ENCODE results near the gene MMRN2.
"Not testable (repeated sequence)": the region's sequence is repeated elsewhere in the genome, so short reads cannot be mapped to it uniquely, and the experiment has no call there.

The MMRN2 gene

GRCh38 chr10:86992456-86992855, 35.0 kb upstream of the MMRN2 start:
- DNase-seq = no peak
- Histone ChIP-seq H4K8ac (ENCODE audit: low read depth, low read length) (no peak overlapping the region), H3K36me3 (ENCODE audit: control insufficient read depth, insufficient read depth, low read length) (no peaks in the 10 kb centered on the region), H3K4me2 (ENCODE audit: low read length) (no peak overlapping the region), H3K4ac (ENCODE audit: low read depth, low read length) (no peak overlapping the region), H2BK15ac (replicated peaks; ENCODE audit: low read depth) (no peak overlapping the region), H3K27me3 (ENCODE audit: insufficient read depth, low read length, poor library complexity) (no peaks in the 10 kb centered on the region), H3K23ac (ENCODE audit: low read length) (no peak overlapping the region), H3K9ac (ENCODE audit: low read length) (no peak overlapping the region), H3K4me3 (ENCODE audit: low read length) (no peak overlapping the region), H3K79me1 (ENCODE audit: low read length) (no peaks in the 10 kb centered on the region), H3K18ac (ENCODE audit: low read length) (no peak overlapping the region), H3K4me1 (ENCODE audit: control insufficient read depth, low read depth, low read length) (no peaks in the 10 kb centered on the region), H3K79me2 (ENCODE audit: control insufficient read depth, insufficient read depth, low read length) (no peaks in the 10 kb centered on the region), H4K5ac (ENCODE audit: low read length) (no peak overlapping the region), H2AK5ac (ENCODE audit: low read length) (no peak overlapping the region), H2BK120ac (ENCODE audit: low read depth, low read length) (no peak overlapping the region), H3K27ac (ENCODE audit: low read depth, low read length) (no peak overlapping the region), H2BK5ac (ENCODE audit: low read length) (no peak overlapping the region), H3K56ac (ENCODE audit: low read length) (no peak overlapping the region)

GRCh38 chr10:86991362-86991761, 33.9 kb upstream of the MMRN2 start:
- no CpG with 5 or more reads among the region's 12 CpGs for WGBS (ENCODE audit: extremely low coverage, insufficient coverage, low lambda C conversion rate)
- not testable (repeated sequence) for H2BK5ac ChIP-seq (ENCODE audit: low read length); H3K4me1 ChIP-seq (ENCODE audit: control insufficient read depth, low read depth, low read length); H3K79me1 ChIP-seq (ENCODE audit: low read length); H4K8ac ChIP-seq (ENCODE audit: low read depth, low read length); H3K79me2 ChIP-seq (ENCODE audit: control insufficient read depth, insufficient read depth, low read length); H3K27ac ChIP-seq (ENCODE audit: low read depth, low read length); H2BK15ac ChIP-seq (replicated peaks; ENCODE audit: low read depth); H3K56ac ChIP-seq (ENCODE audit: low read length); H3K4me3 ChIP-seq (ENCODE audit: low read length); H3K23ac ChIP-seq (ENCODE audit: low read length); H3K18ac ChIP-seq (ENCODE audit: low read length); H4K5ac ChIP-seq (ENCODE audit: low read length); H2AK5ac ChIP-seq (ENCODE audit: low read length); DNase-seq; H3K27me3 ChIP-seq (ENCODE audit: insufficient read depth, low read length, poor library complexity); H3K36me3 ChIP-seq (ENCODE audit: control insufficient read depth, insufficient read depth, low read length); H3K4me2 ChIP-seq (ENCODE audit: low read length); H2BK120ac ChIP-seq (ENCODE audit: low read depth, low read length); H3K9ac ChIP-seq (ENCODE audit: low read length); H3K4ac ChIP-seq (ENCODE audit: low read depth, low read length)

- Histone ChIP-seq H3K79me1 (ENCODE audit: low read length) (no peaks in the 10 kb centered on the region), H2BK120ac (ENCODE audit: low read depth, low read length) (no peak overlapping the region), H3K9ac (ENCODE audit: low read length) (no peak overlapping the region), H3K27ac (ENCODE audit: low read depth, low read length) (no peak overlapping the region), H3K27me3 (ENCODE audit: insufficient read depth, low read length, poor library complexity) (no peaks in the 10 kb centered on the region), H3K4me1 (ENCODE audit: control insufficient read depth, low read depth, low read length) (no peaks in the 10 kb centered on the region), H3K79me2 (ENCODE audit: control insufficient read depth, insufficient read depth, low read length) (no peaks in the 10 kb centered on the region), H3K4me3 (ENCODE audit: low read length) (no peak overlapping the region), H3K4me2 (ENCODE audit: low read length) (no peak overlapping the region), H2AK5ac (ENCODE audit: low read length) (no peak overlapping the region), H2BK15ac (replicated peaks; ENCODE audit: low read depth) (no peak overlapping the region), H4K5ac (ENCODE audit: low read length) (no peak overlapping the region), H3K56ac (ENCODE audit: low read length) (no peak overlapping the region), H3K36me3 (ENCODE audit: control insufficient read depth, insufficient read depth, low read length) (no peaks in the 10 kb centered on the region), H3K18ac (ENCODE audit: low read length) (no peak overlapping the region), H3K4ac (ENCODE audit: low read depth, low read length) (no peak overlapping the region), H2BK5ac (ENCODE audit: low read length) (no peak overlapping the region), H4K8ac (ENCODE audit: low read depth, low read length) (no peak overlapping the region), H3K23ac (ENCODE audit: low read length) (no peak overlapping the region)
- WGBS (ENCODE audit: extremely low coverage, insufficient coverage, low lambda C conversion rate) = no CpG with 5 or more reads among the region's 1 CpG
- DNase-seq = no peak
Measured at GRCh38 chr10:86988520-86988919, 31.1 kb upstream of the MMRN2 start.

- H3K79me1 ChIP-seq (ENCODE audit: low read length); H3K27me3 ChIP-seq (ENCODE audit: insufficient read depth, low read length, poor library complexity); H3K56ac ChIP-seq (ENCODE audit: low read length); H4K8ac ChIP-seq (ENCODE audit: low read depth, low read length); H2BK15ac ChIP-seq (replicated peaks; ENCODE audit: low read depth); H3K4me1 ChIP-seq (ENCODE audit: control insufficient read depth, low read depth, low read length); H3K79me2 ChIP-seq (ENCODE audit: control insufficient read depth, insufficient read depth, low read length); H2AK5ac ChIP-seq (ENCODE audit: low read length); H2BK5ac ChIP-seq (ENCODE audit: low read length); H3K36me3 ChIP-seq (ENCODE audit: control insufficient read depth, insufficient read depth, low read length); H3K27ac ChIP-seq (ENCODE audit: low read depth, low read length); H2BK120ac ChIP-seq (ENCODE audit: low read depth, low read length); H3K18ac ChIP-seq (ENCODE audit: low read length); H3K4ac ChIP-seq (ENCODE audit: low read depth, low read length); DNase-seq; H3K4me3 ChIP-seq (ENCODE audit: low read length); H3K9ac ChIP-seq (ENCODE audit: low read length); H3K4me2 ChIP-seq (ENCODE audit: low read length); H4K5ac ChIP-seq (ENCODE audit: low read length); H3K23ac ChIP-seq (ENCODE audit: low read length): not testable (repeated sequence)
- WGBS (ENCODE audit: extremely low coverage, insufficient coverage, low lambda C conversion rate) = no CpG with 5 or more reads among the region's 4 CpGs
Measured at GRCh38 chr10:86984498-86984897, 27.1 kb upstream of the MMRN2 start.

GRCh38 chr10:86981716-86982115, 24.3 kb upstream of the MMRN2 start:
- no peak overlapping the region for H3K56ac ChIP-seq (ENCODE audit: low read length)
- H3K4me1 ChIP-seq (ENCODE audit: control insufficient read depth, low read depth, low read length) = no peaks in the 10 kb centered on the region
- H3K79me1 ChIP-seq (ENCODE audit: low read length) = no peaks in the 10 kb centered on the region
- H2BK120ac ChIP-seq (ENCODE audit: low read depth, low read length) = no peak overlapping the region
- WGBS (ENCODE audit: extremely low coverage, insufficient coverage, low lambda C conversion rate) = no CpG with 5 or more reads among the region's 5 CpGs
- H4K8ac ChIP-seq (ENCODE audit: low read depth, low read length) = no peak overlapping the region
- H3K9ac ChIP-seq (ENCODE audit: low read length) = no peak overlapping the region
- no peaks in the 10 kb centered on the region for H3K27me3 ChIP-seq (ENCODE audit: insufficient read depth, low read length, poor library complexity)
- H3K18ac ChIP-seq (ENCODE audit: low read length) = no peak overlapping the region
- no peak overlapping the region for H2AK5ac ChIP-seq (ENCODE audit: low read length)
- H3K4me2 ChIP-seq (ENCODE audit: low read length) = no peak overlapping the region
- no peak overlapping the region for H4K5ac ChIP-seq (ENCODE audit: low read length)
- no peak overlapping the region for H3K4me3 ChIP-seq (ENCODE audit: low read length)
- H3K79me2 ChIP-seq (ENCODE audit: control insufficient read depth, insufficient read depth, low read length) = no peaks in the 10 kb centered on the region
- no peaks in the 10 kb centered on the region for H3K36me3 ChIP-seq (ENCODE audit: control insufficient read depth, insufficient read depth, low read length)
- H2BK5ac ChIP-seq (ENCODE audit: low read length) = no peak overlapping the region
- no peak overlapping the region for H3K4ac ChIP-seq (ENCODE audit: low read depth, low read length)
- H2BK15ac ChIP-seq (replicated peaks; ENCODE audit: low read depth) = no peak overlapping the region
- no peak overlapping the region for H3K27ac ChIP-seq (ENCODE audit: low read depth, low read length)
- DNase-seq = no peak
- H3K23ac ChIP-seq (ENCODE audit: low read length) = no peak overlapping the region

GRCh38 chr10:86981020-86981419, 23.6 kb upstream of the MMRN2 start:
- not testable (repeated sequence) for H3K79me2 ChIP-seq (ENCODE audit: control insufficient read depth, insufficient read depth, low read length); DNase-seq; H3K36me3 ChIP-seq (ENCODE audit: control insufficient read depth, insufficient read depth, low read length); H3K27ac ChIP-seq (ENCODE audit: low read depth, low read length); H3K79me1 ChIP-seq (ENCODE audit: low read length); H3K23ac ChIP-seq (ENCODE audit: low read length); H3K4me3 ChIP-seq (ENCODE audit: low read length); H2BK15ac ChIP-seq (replicated peaks; ENCODE audit: low read depth); H3K4me2 ChIP-seq (ENCODE audit: low read length); H3K4me1 ChIP-seq (ENCODE audit: control insufficient read depth, low read depth, low read length); H3K27me3 ChIP-seq (ENCODE audit: insufficient read depth, low read length, poor library complexity); H4K8ac ChIP-seq (ENCODE audit: low read depth, low read length); H2BK120ac ChIP-seq (ENCODE audit: low read depth, low read length); H3K56ac ChIP-seq (ENCODE audit: low read length); H3K9ac ChIP-seq (ENCODE audit: low read length); H2AK5ac ChIP-seq (ENCODE audit: low read length); H4K5ac ChIP-seq (ENCODE audit: low read length); H2BK5ac ChIP-seq (ENCODE audit: low read length); H3K4ac ChIP-seq (ENCODE audit: low read depth, low read length); H3K18ac ChIP-seq (ENCODE audit: low read length)
- no CpG with 5 or more reads among the region's 6 CpGs for WGBS (ENCODE audit: extremely low coverage, insufficient coverage, low lambda C conversion rate)
